Gastrocnemius medialis (tissue), 4 donors: Measurements from ENCODE around the gene TSPYL1.

ENCODE experiments used
- CTCF ChIP-seq, 5 experiments: fragments of 450-650 bp in 3 of 5; fragments of 200-600 bp in 2 of 5; sonication (generic) in 2 of 5; IDR thresholded peaks in 4 of 5; conservative IDR thresholded peaks in 1 of 5; 1 replicate in 4 of 5; 2 replicates in 1 of 5; pipeline ENCODE4 v1.5.1; 2016 to 2019; ENCODE audit warnings: antibody characterized with exemption in 5 of 5, mild to moderate bottlenecking in 3 of 5, moderate library complexity in 3 of 5
- POLR2A ChIP-seq, 2 donors: fragments of 450-650 bp; IDR thresholded peaks; one replicate each; pipeline ENCODE4 v1.6.1; 2017; ENCODE audit warnings: antibody characterized with exemption in 2 of 2, mild to moderate bottlenecking in 2 of 2, moderate library complexity in 2 of 2

GRCh38 chr6:116251568-116252384 lies 28.0 kb downstream of the TSPYL1 start:
- TF ChIP-seq CTCF (IDR thresholded peaks at IDR 0.05 in 4 of 5, conservative IDR thresholded peaks at IDR 0.05 in 1 of 5) (no peak), POLR2A (IDR thresholded peaks at IDR 0.05) (no peak)
